Measurements from ENCODE around the gene RNF167.

- TF ChIP-seq POLR2A (IDR thresholded peaks at IDR 0.05; ENCODE audit: extremely low read depth, insufficient read length): no peak
- no peak for TF ChIP-seq MAX (IDR thresholded peaks at IDR 0.05; ENCODE audit: low read depth, low read length)
These were observed 34.1 kb downstream of the RNF167 start for GRCh38 chr17:4974115-4974670.
